ENCODE data around the gene CEP112. TPM values are rescaled to one million over a fixed set of nuclear protein-coding genes. Genes with fewer than 3 reads are reported as not detected.

Gene CEP112
- total and polyA plus RNA-seq, 9 of the 15 experiments (the other 6 are each of a cell fraction or from before 2014, with no cell fraction given), result 0.84 TPM; not detected in 8

DNA sequence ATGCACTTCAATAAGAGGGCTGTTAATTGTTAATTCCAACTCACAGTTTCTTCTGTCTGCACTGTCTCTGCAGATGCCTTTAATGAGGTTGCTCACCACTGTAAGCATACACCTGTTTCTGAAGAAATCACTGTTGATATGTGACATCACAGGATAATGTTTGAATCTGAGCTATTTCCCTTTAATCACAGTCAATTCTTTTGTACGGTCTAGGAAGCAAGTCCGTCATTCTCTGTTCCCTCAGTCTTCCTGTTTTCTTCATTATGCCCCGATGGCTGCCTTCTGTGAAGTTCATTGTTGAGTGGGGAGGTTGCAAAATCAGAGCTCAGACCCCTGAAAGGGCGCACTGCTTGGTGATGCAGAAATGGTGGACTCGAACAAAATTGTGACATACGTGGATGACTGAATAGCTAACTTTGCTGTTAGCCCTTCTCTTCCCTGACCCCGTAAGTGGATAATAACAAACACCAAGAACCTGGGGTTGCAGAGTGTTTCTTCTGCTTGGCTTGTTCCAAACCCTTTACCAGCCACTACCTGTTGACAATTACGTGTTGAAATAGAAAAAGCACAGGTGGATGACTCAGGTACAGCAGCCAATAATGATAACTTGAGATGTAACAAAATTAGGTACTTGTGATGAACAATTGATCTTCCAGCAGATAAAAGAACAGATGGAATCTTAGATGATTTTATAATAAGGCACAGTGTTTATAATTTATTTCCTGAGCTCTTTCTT, 558.6 kb downstream of the CEP112 start (continued):
- TF ChIP-seq, protein P1, sequence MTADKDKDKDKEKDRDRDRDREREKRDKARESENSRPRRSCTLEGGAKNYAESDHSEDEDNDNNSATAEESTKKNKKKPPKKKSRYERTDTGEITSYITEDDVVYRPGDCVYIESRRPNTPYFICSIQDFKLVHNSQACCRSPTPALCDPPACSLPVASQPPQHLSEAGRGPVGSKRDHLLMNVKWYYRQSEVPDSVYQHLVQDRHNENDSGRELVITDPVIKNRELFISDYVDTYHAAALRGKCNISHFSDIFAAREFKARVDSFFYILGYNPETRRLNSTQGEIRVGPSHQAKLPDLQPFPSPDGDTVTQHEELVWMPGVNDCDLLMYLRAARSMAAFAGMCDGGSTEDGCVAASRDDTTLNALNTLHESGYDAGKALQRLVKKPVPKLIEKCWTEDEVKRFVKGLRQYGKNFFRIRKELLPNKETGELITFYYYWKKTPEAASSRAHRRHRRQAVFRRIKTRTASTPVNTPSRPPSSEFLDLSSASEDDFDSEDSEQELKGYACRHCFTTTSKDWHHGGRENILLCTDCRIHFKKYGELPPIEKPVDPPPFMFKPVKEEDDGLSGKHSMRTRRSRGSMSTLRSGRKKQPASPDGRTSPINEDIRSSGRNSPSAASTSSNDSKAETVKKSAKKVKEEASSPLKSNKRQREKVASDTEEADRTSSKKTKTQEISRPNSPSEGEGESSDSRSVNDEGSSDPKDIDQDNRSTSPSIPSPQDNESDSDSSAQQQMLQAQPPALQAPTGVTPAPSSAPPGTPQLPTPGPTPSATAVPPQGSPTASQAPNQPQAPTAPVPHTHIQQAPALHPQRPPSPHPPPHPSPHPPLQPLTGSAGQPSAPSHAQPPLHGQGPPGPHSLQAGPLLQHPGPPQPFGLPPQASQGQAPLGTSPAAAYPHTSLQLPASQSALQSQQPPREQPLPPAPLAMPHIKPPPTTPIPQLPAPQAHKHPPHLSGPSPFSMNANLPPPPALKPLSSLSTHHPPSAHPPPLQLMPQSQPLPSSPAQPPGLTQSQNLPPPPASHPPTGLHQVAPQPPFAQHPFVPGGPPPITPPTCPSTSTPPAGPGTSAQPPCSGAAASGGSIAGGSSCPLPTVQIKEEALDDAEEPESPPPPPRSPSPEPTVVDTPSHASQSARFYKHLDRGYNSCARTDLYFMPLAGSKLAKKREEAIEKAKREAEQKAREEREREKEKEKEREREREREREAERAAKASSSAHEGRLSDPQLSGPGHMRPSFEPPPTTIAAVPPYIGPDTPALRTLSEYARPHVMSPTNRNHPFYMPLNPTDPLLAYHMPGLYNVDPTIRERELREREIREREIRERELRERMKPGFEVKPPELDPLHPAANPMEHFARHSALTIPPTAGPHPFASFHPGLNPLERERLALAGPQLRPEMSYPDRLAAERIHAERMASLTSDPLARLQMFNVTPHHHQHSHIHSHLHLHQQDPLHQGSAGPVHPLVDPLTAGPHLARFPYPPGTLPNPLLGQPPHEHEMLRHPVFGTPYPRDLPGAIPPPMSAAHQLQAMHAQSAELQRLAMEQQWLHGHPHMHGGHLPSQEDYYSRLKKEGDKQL (CRISPR knock-in tag; IDR thresholded peaks at IDR 0.05; ENCODE audit: borderline replicate concordance), result no peak
- TF ChIP-seq SREBF2 (CRISPR knock-in tag; IDR thresholded peaks at IDR 0.05) (no peak), XRCC3 (IDR thresholded peaks at IDR 0.05) (no peak), MXI1 (IDR thresholded peaks at IDR 0.05; ENCODE audit: low read depth, low read length) (no peak)

DNA sequence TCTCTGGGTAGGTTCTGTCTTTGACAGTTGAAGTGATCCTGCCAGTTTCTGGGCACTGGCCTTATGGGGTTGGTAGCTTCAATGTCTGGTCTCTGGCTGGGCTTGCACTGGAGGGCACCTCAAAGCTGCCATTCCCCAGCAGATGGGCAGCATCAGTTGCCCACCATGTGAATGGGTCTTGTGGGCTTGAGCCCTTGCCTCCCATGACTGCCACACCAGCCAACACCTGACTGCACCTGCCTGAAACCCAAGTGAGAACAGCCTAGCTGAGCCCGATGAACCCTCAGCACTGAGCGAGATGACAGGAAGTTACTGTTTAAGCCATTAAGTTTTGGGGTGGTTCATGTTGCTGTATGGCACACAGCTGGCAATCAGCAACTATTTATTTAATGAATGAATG, 561.4 kb downstream of the CEP112 start:
- no peak for DNase-seq (ENCODE audit: extremely low read depth in 1 of 4, low spot score in 3 of 4)
- Histone ChIP-seq H3K9me3 (replicated peaks; ENCODE audit: control insufficient read depth, insufficient read depth, low read depth, low read length) (no peaks in the 10 kb centered on the region), H3K4me3 (no peak overlapping the region), H2AFZ (ENCODE audit: low read depth, low read length) (no peak overlapping the region), H3K9ac (ENCODE audit: insufficient read depth in 1 of 2, low read depth in 2 of 2, low read length in 2 of 2) (no peak overlapping the region), H3K4me2 (ENCODE audit: insufficient read depth, low read length) (no peak overlapping the region), H3K27me3 (ENCODE audit: control insufficient read depth in 2 of 2, insufficient read depth in 2 of 2, low read length in 2 of 2) (peaks cover 13 to 22% of the 10 kb centered on the region in 2 experiments; a peak in 3 of 5 replicates), H3K36me3 (ENCODE audit: control insufficient read depth, insufficient read depth, low read length) (no peaks in the 10 kb centered on the region), H3K9me1 (ENCODE audit: control insufficient read depth, insufficient read depth, low read length) (no peaks in the 10 kb centered on the region), H3K4me1 (replicated peaks in 1 of 2; ENCODE audit: control insufficient read depth in 2 of 2, insufficient read depth in 2 of 2, low read length in 2 of 2) (no peaks in the 10 kb centered on the region), H3K79me2 (ENCODE audit: control insufficient read depth, insufficient read depth, low read length) (no peaks in the 10 kb centered on the region), H3K27ac (ENCODE audit: extremely low read depth, low read depth, low read length) (no peak overlapping the region), H4K20me1 (replicated peaks; ENCODE audit: control insufficient read depth, insufficient read depth, low read length) (no peaks in the 10 kb centered on the region)
- FAIRE-seq, result no peak
- 0% methylated on average over 2 of the region's 2 CpGs for WGBS (ENCODE audit: insufficient coverage, low coverage, missing lambda C conversion rate)
- intact Hi-C loops (cut with micrococcal nuclease), result no loop called here
- POLR2A ChIA-PET, result no interaction called here
- CTCF ChIA-PET (ENCODE audit: low intra/inter-chr PET ratio), result no interaction called here
- in situ Hi-C loops (cut with MboI), result no loop called here
- no peak for ATAC-seq
- BruUV-seq (replicated peaks), result no TSS peak
- no peak for TF ChIP-seq ZNF212 (CRISPR knock-in tag; IDR thresholded peaks at IDR 0.05)
- TF ChIP-seq MAZ (CRISPR knock-in tag; conservative IDR thresholded peaks at IDR 0.05 in 1 of 2, IDR thresholded peaks at IDR 0.05 in 1 of 2), result no peak
- no peak for TF ChIP-seq HDAC2 (IDR thresholded peaks at IDR 0.05)
- no peak for TF ChIP-seq NFATC3 (IDR thresholded peaks at IDR 0.05)
- TF ChIP-seq ZNF124 (CRISPR knock-in tag; IDR thresholded peaks at IDR 0.05), result no peak
- TF ChIP-seq, protein P2, sequence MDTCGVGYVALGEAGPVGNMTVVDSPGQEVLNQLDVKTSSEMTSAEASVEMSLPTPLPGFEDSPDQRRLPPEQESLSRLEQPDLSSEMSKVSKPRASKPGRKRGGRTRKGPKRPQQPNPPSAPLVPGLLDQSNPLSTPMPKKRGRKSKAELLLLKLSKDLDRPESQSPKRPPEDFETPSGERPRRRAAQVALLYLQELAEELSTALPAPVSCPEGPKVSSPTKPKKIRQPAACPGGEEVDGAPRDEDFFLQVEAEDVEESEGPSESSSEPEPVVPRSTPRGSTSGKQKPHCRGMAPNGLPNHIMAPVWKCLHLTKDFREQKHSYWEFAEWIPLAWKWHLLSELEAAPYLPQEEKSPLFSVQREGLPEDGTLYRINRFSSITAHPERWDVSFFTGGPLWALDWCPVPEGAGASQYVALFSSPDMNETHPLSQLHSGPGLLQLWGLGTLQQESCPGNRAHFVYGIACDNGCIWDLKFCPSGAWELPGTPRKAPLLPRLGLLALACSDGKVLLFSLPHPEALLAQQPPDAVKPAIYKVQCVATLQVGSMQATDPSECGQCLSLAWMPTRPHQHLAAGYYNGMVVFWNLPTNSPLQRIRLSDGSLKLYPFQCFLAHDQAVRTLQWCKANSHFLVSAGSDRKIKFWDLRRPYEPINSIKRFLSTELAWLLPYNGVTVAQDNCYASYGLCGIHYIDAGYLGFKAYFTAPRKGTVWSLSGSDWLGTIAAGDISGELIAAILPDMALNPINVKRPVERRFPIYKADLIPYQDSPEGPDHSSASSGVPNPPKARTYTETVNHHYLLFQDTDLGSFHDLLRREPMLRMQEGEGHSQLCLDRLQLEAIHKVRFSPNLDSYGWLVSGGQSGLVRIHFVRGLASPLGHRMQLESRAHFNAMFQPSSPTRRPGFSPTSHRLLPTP (IDR thresholded peaks at IDR 0.05; ENCODE audit: borderline replicate concordance, extremely low read depth, insufficient read length), result no peak
- TF ChIP-seq, protein P3, sequence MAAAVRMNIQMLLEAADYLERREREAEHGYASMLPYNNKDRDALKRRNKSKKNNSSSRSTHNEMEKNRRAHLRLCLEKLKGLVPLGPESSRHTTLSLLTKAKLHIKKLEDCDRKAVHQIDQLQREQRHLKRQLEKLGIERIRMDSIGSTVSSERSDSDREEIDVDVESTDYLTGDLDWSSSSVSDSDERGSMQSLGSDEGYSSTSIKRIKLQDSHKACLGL (CRISPR knock-in tag; IDR thresholded peaks at IDR 0.05; ENCODE audit: borderline replicate concordance, poor library complexity, severe bottlenecking), result no peak
